Measurements from ENCODE around the gene DUSP12. TPM values are rescaled to one million over a fixed set of nuclear protein-coding genes. Genes with fewer than 3 reads are reported as not detected.

Gene DUSP12
- total RNA-seq, 1 experiment from 2014 or later, result 28.0 TPM

DNA sequence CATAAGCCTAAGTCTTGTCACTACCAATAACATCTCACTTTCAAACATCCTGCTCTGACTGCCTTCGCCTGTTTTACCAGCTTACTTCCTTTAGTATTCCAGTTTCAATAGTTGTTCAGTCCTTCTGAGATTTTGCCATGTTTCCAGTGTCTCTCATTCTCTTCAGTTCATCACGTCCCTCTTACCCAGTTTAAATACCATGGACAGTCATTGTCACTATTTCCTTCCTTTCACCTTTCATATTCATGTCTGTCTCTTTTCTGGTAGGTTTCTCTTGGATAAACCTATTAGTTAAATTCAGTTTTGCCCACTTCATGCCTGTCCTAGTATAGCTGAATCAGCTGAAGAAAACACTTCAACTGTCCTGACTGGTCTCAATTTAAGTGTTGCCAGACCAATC lies 22.4 kb downstream of the DUSP12 start:
- H2BK120ac ChIP-seq (ENCODE audit: low read depth, low read length, poor library complexity, severe bottlenecking), result no peak overlapping the region
- H3K79me2 ChIP-seq (ENCODE audit: insufficient read depth, low read length), result no peaks in the 10 kb centered on the region; the same call in 1 of the 2 replicates

More for the DNA sequence above, 22.4 kb downstream of the DUSP12 start:
- Histone ChIP-seq H3K23me2 (ENCODE audit: insufficient read length, low read depth, low read length, poor library complexity, severe bottlenecking) (no peaks in the 10 kb centered on the region), H4K91ac (ENCODE audit: insufficient read length, low read depth, low read length) (no peak overlapping the region), H2BK5ac (ENCODE audit: insufficient read length, low read length) (no peak overlapping the region), H2BK20ac (ENCODE audit: low read depth, low read length, poor library complexity, severe bottlenecking) (no peak overlapping the region), H3K9me3 (ENCODE audit: control insufficient read depth, low read depth, low read length) (no peaks in the 10 kb centered on the region), H4K5ac (ENCODE audit: insufficient read length, low read depth, low read length) (no peak overlapping the region), H2AFZ (ENCODE audit: low read length) (no peak overlapping the region), H3K9ac (ENCODE audit: extremely low read depth, insufficient read length, low read length) (no peak overlapping the region), H3K79me1 (ENCODE audit: insufficient read depth, low read depth, low read length, poor library complexity, severe bottlenecking) (no peaks in the 10 kb centered on the region), H2BK15ac (ENCODE audit: low read depth, low read length) (no peak overlapping the region), H3K56ac (ENCODE audit: insufficient read length, low read depth, low read length) (no peak overlapping the region), H3K23ac (ENCODE audit: insufficient read length, low read depth, low read length) (no peak overlapping the region), H4K20me1 (ENCODE audit: control insufficient read depth, insufficient read depth, insufficient read length) (no peaks in the 10 kb centered on the region), H3K14ac (ENCODE audit: insufficient read depth, low read length) (no peak overlapping the region), H3K4ac (ENCODE audit: low read depth, low read length) (no peak overlapping the region), H3K4me1 (ENCODE audit: insufficient read depth, low read length) (no peaks in the 10 kb centered on the region; the same call in 1 of the 2 replicates), H3K27ac (ENCODE audit: insufficient read length, low read depth, low read length) (no peak overlapping the region), H3K18ac (ENCODE audit: insufficient read length, low read depth, low read length) (no peak overlapping the region), H3T11ph (ENCODE audit: low read length) (no peak overlapping the region), H2AK5ac (ENCODE audit: insufficient read length, low read length) (no peak overlapping the region), H4K8ac (replicated peaks; ENCODE audit: insufficient read length, low read depth, low read length) (no peak overlapping the region), H2BK12ac (ENCODE audit: insufficient read length, low read depth, low read length) (no peak overlapping the region), H3K4me2 (ENCODE audit: insufficient read depth, insufficient read length, low read length) (no peak overlapping the region), H3K27me3 (ENCODE audit: insufficient read depth, low read length) (no peaks in the 10 kb centered on the region)
- DNase-seq, result no peak
- Mint-ChIP-seq H3K27me3 (ENCODE audit: low read depth) (no peaks in the 10 kb centered on the region), H3K9me3 (no peaks in the 10 kb centered on the region), H3K4me1 (peaks cover 2 to 5% of the 10 kb centered on the region in 2 experiments; a peak in 2 of 4 replicates), H3K4me3 (no peak overlapping the region), H3K27ac (no peak overlapping the region), H3K36me3 (ENCODE audit: insufficient read depth in 1 of 3, low read depth in 3 of 3) (no peaks in the 10 kb centered on the region)
- no peak for TF ChIP-seq CTCF (conservative IDR thresholded peaks at IDR 0.05)
- WGBS (ENCODE audit: extremely low coverage, insufficient read length, low lambda C conversion rate), result no CpG with 5 or more reads among the region's 2 CpGs
